AG09309 (cell line): Measurements from ENCODE around the gene ERBB4.

Experiments used
- DNase-seq: peaks from one replicate; pipeline ENCODE4 v3.0.0-alpha.2; 2010; ENCODE audit warnings: low read depth
- H3K4me3 ChIP-seq: 2 replicates; pipeline ENCODE4 v1.5.1; 2011; ENCODE audit warnings: mild to moderate bottlenecking, low read depth, low read length, moderate library complexity; ENCODE audit not compliant: control insufficient read depth
- TF ChIP-seq, protein P1 (sequence below): IDR thresholded peaks from 2 replicates; pipeline ENCODE4 v1.5.1; 2011; ENCODE audit warnings: mild to moderate bottlenecking, low read depth, low read length, inconsistent platforms; ENCODE audit not compliant: insufficient read depth, control insufficient read depth; ENCODE audit errors: missing control alignments

ERBB4 gene

DNA sequence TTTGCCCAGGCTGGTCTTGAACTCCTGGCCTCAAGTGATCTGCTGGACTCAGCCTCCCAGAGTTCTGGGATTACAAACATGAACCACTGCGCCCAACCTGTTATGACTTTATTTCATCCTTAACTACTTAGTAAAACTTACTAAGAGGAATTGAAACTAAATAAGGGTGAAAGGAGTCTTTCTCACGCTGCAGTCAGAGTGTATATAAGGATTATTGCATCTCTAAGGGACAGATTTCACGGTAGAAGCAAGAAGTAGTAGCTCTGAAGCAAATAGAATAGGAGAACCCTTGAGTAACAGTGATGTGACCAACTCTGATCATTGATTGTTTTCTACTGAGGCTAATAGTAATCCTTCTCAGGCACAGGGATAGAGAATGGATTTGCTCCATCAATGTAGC lies 1022.1 kb downstream of the ERBB4 start:
- DNase-seq: no peak
- H3K4me3 ChIP-seq: no peak overlapping the region
- TF ChIP-seq, protein P1, sequence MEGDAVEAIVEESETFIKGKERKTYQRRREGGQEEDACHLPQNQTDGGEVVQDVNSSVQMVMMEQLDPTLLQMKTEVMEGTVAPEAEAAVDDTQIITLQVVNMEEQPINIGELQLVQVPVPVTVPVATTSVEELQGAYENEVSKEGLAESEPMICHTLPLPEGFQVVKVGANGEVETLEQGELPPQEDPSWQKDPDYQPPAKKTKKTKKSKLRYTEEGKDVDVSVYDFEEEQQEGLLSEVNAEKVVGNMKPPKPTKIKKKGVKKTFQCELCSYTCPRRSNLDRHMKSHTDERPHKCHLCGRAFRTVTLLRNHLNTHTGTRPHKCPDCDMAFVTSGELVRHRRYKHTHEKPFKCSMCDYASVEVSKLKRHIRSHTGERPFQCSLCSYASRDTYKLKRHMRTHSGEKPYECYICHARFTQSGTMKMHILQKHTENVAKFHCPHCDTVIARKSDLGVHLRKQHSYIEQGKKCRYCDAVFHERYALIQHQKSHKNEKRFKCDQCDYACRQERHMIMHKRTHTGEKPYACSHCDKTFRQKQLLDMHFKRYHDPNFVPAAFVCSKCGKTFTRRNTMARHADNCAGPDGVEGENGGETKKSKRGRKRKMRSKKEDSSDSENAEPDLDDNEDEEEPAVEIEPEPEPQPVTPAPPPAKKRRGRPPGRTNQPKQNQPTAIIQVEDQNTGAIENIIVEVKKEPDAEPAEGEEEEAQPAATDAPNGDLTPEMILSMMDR: no peak

DNA sequence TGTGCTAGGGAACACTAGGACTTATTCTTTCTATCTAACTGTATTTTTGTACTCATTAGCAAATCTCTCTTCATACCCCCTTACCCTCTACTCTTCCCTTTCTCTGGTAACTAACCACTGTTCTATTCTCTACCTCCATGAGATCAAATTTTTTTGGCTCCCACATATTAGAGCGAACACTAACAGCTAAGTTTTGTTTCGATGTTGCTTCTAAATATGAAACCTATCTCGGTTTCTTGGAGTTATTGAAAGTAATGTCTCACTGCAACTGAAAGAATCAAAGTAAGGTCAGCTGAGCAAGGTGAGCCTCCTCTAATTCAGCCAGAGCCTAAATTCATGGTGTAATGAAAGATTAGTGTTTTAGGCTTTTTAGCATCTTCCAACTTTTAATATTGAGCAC lies 1024.6 kb downstream of the ERBB4 start:
- TF ChIP-seq, protein P1: no peak
- DNase-seq: no peak
- H3K4me3 ChIP-seq: no peak overlapping the region

DNA sequence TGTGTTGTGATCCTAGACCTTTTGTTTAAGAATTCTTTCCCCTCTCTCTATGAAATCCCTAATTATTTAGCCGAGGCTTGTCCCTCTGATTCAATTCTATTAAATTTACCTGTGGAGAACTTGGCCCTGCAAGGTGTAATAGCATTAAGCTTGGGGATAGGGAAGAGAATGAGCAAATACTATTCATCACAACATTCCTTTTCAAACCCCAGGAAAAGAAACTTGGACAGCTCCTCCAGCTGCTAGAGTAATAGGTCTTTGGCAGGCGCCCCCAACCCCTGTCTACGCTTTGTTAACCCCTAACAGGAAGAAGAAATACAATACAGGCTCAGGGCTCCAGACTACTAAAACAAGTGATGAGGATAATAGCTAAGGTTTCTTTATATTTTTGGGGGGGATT lies 1025.2 kb downstream of the ERBB4 start:
- TF ChIP-seq, protein P1: no peak
- DNase-seq: no peak
- H3K4me3 ChIP-seq: no peak overlapping the region

DNA sequence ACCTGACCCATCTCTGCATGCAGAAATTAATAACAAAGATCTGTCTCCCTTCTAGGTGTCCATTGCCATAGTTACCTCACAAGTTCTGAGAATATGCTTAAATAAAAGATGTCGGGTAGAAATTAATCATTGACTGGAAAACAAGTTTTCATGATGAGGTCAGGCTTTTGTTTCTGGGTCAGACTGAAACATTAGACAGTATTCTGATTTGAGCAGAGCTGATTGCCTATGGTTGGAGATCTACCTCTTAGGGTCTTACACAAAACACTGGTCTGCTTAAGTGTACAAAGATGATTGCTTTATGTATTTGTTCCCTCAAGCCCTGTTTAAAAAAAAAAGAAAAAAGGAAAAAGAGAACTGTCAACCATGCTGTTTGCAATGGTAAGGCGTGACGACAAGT lies 1025.8 kb downstream of the ERBB4 start:
- no peak for DNase-seq
- TF ChIP-seq, protein P1: no peak

DNA sequence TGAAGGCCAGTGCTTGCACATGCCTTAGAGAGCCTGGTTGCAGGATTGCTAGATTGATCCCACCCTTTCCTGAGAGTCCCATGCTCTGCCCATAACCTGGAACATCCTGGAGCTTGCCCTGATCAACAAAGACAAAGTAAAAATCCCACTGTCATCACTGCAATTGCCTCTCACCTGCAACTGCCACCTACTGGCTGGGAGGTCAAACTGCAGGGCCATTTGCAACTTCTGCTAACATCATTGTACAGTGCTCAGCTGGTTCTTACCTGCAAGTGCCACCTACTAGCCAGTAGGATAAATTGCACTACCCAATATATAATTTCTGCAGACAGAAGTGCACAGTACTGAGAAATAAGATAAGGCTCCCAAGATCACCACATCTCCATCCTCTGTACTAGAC lies 1034.7 kb downstream of the ERBB4 start:
- DNase-seq: no peak

More for the DNA sequence above, 1025.8 kb downstream of the ERBB4 start:
- H3K4me3 ChIP-seq: no peak overlapping the region

DNA sequence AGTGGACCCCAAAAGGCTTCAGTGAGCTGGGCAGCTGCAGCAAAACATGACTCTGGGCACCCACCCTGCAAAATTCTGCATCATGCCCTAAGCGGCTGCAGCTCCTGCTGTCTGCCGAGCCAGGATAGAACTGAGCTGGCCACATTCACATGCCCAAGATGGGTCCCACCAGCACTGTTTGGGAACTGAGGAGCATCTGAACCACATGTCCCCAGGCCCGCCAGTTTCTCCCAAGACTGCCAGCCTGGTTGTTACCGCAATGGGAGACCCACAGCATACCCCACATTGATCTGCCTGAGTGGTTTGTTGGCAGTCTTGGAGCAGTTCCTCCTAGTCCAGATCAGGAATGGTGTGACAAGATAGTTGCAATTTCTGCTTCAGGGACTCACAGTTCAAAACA lies 1035.4 kb downstream of the ERBB4 start:
- TF ChIP-seq, protein P1: no peak
- H3K4me3 ChIP-seq: no peak overlapping the region
- DNase-seq: no peak

More for the DNA sequence above, 1034.7 kb downstream of the ERBB4 start:
- TF ChIP-seq, protein P1: no peak
- no peak overlapping the region for H3K4me3 ChIP-seq
